ENCODE data around the gene RASSF1. TPM values are rescaled to one million over a fixed set of nuclear protein-coding genes. Genes with fewer than 3 reads are reported as not detected.

Gene RASSF1
- total RNA-seq, 1 donor from 2014 or later, result 27.8 TPM

DNA sequence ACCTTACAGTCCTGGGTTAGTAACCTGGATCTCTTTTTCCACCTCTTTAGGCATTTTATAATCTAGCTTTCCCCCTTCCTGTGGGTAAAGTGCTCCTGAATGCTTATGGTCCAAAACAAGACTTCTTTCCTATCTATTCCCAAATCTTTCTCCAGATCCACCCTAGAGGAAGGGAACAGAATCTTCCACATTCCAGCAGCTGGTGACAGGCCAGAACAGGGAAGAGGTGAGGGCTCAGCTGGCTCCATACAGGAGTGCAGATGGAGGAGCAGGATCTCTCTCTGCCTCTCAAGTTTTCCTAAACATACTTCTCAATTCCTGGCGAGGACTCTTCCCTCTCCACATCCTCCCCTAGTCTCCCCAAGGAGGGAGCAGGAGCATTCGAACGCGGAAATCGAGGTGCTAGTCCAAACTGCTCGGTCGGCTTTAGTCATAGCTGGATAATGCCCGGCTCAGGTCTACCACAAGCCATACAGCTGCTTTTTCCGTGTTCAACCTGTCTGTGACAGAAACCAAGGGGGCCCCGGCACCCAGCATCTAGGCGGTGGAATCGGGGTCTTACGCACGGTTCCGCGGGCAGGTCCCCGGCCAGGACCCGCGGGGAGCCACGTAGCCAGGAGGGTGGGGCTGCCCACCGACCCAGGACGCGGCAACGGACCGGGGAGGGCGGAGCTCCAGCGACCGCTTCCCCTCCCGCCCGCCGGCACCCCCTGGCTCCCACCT is 4.0 kb downstream of the RASSF1 start:
- Mint-ChIP-seq H3K36me3 (ENCODE audit: unreplicated experiment) (peaks cover 4% of the 10 kb centered on the region), H3K4me3 (ENCODE audit: unreplicated experiment) (peak overlapping the region; percentile 100), H3K4me1 (ENCODE audit: low read depth, unreplicated experiment) (peaks cover 29% of the 10 kb centered on the region), H3K9me3 (ENCODE audit: unreplicated experiment) (peaks cover 21% of the 10 kb centered on the region), H3K27me3 (ENCODE audit: unreplicated experiment) (peaks cover 26% of the 10 kb centered on the region), H3K27ac (ENCODE audit: unreplicated experiment) (peak overlapping the region; percentile 98)
- TF ChIP-seq, protein P1, sequence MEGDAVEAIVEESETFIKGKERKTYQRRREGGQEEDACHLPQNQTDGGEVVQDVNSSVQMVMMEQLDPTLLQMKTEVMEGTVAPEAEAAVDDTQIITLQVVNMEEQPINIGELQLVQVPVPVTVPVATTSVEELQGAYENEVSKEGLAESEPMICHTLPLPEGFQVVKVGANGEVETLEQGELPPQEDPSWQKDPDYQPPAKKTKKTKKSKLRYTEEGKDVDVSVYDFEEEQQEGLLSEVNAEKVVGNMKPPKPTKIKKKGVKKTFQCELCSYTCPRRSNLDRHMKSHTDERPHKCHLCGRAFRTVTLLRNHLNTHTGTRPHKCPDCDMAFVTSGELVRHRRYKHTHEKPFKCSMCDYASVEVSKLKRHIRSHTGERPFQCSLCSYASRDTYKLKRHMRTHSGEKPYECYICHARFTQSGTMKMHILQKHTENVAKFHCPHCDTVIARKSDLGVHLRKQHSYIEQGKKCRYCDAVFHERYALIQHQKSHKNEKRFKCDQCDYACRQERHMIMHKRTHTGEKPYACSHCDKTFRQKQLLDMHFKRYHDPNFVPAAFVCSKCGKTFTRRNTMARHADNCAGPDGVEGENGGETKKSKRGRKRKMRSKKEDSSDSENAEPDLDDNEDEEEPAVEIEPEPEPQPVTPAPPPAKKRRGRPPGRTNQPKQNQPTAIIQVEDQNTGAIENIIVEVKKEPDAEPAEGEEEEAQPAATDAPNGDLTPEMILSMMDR (IDR thresholded peaks at IDR 0.05; ENCODE audit: partially characterized antibody, unreplicated experiment), result no peak
- DNase-seq, result no peak

DNA sequence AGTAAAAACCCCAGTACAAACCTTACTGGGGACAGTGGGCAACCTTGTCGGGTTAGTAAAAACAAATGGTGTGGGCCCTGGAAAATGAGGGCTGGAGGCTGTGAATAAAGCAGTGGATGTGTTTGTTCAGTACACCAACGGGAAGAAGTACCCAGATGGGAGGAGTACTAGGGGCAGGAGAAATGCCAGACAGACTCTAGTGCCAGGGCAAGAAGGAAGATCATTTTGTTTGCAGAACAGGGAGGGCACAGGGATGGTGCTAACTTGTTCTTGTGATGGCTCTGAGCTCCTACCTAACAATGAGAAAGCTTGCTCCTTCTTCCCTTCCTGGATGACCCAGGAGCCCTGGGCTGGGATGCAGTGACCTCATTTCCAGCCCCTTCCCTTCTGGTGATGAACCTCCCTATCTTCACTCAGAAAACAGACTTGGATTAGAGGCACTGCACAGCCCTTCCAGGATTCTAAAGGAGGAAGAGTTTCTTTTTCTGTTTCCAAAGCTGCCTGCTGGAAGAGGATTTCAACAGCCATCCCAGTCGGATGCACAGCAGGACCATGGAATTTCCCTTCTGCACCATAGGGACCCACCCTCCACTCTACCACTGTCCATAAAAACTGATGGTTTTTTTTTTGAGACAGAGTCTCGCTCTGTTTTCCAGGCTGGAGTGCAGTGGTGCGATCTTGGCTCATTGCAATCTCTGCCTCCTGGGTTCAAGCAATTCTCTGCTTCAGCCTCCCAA is 6.1 kb downstream of the RASSF1 start:
- Mint-ChIP-seq H3K4me3 (ENCODE audit: unreplicated experiment) (peak overlapping the region; percentile 76), H3K4me1 (ENCODE audit: low read depth, unreplicated experiment) (peaks cover 26% of the 10 kb centered on the region), H3K9me3 (ENCODE audit: unreplicated experiment) (peaks cover 17% of the 10 kb centered on the region), H3K27me3 (ENCODE audit: unreplicated experiment) (peaks cover 16% of the 10 kb centered on the region), H3K27ac (ENCODE audit: unreplicated experiment) (peak overlapping the region; percentile 82), H3K36me3 (ENCODE audit: unreplicated experiment) (peaks cover under 1% of the 10 kb centered on the region)
- TF ChIP-seq, protein P1 (IDR thresholded peaks at IDR 0.05; ENCODE audit: partially characterized antibody, unreplicated experiment), result no peak
- no peak for DNase-seq

DNA sequence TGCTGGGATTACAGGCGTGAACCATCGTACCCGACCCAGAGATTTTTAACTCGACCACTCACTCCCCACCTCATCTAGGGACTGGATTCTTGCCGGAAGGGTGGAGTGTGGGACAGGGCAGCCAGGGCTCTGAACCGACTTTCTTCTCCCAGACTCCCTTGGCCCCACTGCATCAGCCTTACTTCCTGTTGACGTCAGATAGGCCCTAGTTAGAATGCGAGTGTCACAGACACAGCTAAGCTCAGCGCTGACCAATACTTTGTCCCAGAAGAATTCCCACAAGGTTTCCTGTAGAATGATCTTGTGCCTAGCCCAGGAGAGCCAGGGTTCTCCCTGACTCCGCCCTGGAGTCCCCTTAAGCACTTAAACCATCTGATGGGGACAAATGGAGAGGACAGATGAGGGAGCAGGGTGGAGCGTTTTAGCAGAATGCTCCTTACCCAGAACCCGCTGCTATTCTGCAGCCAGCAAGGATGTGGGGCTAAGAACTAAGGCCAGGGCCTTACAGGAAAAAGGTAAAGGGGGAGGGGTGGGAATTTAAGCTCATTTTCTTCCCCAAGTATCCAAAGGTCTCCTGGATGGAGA is 6.8 kb downstream of the RASSF1 start:
- Mint-ChIP-seq H3K4me3 (ENCODE audit: unreplicated experiment) (peak overlapping the region; percentile 76), H3K9me3 (ENCODE audit: unreplicated experiment) (peaks cover 15% of the 10 kb centered on the region), H3K27me3 (ENCODE audit: unreplicated experiment) (peaks cover 12% of the 10 kb centered on the region), H3K27ac (ENCODE audit: unreplicated experiment) (peak overlapping the region; percentile 82), H3K4me1 (ENCODE audit: low read depth, unreplicated experiment) (peaks cover 22% of the 10 kb centered on the region), H3K36me3 (ENCODE audit: unreplicated experiment) (no peaks in the 10 kb centered on the region)
- TF ChIP-seq, protein P1 (IDR thresholded peaks at IDR 0.05; ENCODE audit: partially characterized antibody, unreplicated experiment), result no peak
- no peak for DNase-seq

DNA sequence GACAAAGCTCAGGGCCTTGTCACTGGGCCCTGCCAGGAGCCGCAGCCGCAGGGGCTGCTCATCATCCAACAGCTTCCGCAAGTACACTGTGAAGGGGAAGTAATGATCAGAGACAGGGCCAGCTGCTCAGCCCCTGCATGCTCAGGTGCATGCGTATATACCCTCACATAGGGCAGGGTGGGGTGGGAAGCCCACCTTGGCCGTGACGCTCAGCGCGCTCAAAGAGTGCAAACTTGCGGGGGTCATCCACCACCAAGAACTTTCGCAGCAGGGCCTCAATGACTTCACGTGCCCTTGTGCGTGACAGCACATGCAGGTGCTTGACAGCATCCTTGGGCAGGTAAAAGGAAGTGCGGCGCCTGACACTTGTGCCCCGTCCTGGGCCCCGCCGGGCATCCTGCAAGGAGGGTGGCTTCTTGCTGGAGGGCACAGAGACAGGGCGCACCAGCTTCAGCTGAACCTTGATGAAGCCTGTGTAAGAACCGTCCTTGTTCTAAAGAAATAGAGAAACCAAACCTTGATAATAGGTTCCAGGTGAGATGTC is 9.2 kb downstream of the RASSF1 start:
- TF ChIP-seq, protein P1 (IDR thresholded peaks at IDR 0.05; ENCODE audit: partially characterized antibody, unreplicated experiment), result no peak
- Mint-ChIP-seq H3K9me3 (ENCODE audit: unreplicated experiment) (peaks cover 6% of the 10 kb centered on the region), H3K4me1 (ENCODE audit: low read depth, unreplicated experiment) (peaks cover 16% of the 10 kb centered on the region), H3K4me3 (ENCODE audit: unreplicated experiment) (no peak overlapping the region), H3K36me3 (ENCODE audit: unreplicated experiment) (no peaks in the 10 kb centered on the region), H3K27me3 (ENCODE audit: unreplicated experiment) (peaks cover 4% of the 10 kb centered on the region), H3K27ac (ENCODE audit: unreplicated experiment) (no peak overlapping the region)
- no peak for DNase-seq
